Right atrium auricular region (tissue), 2 donors: ENCODE data around the gene UBE2D2. TPM values are rescaled to one million over a fixed set of nuclear protein-coding genes. Genes with fewer than 3 reads are reported as not detected.
A peak's percentile ranks its signal among the peaks of the same experiment; 100 is the strongest.
"Not testable (repeated sequence)": the region's sequence is repeated elsewhere in the genome, so short reads cannot be mapped to it uniquely, and the experiment has no call there.

Source experiments
- DNase-seq: peaks from one replicate; pipeline ENCODE4 v3.0.0-alpha.2; 2019; ENCODE audit warnings: low spot score
- H3K27ac ChIP-seq, 2 donors: fragments of 200-600 bp; sonication (generic); 1 replicate in 1 of 2; 2 replicates in 1 of 2; pipeline ENCODE4 v1.5.1; 2016 to 2019
- H3K27me3 ChIP-seq, 2 donors: fragments of 200-600 bp; sonication (generic); one replicate each; pipeline versions ENCODE4 v1.5.1 to v1.6.0; 2017 to 2019
- H3K36me3 ChIP-seq: fragments of 200-600 bp; sonication (generic); one replicate; pipeline ENCODE4 v1.5.1; 2016
- H3K4me1 ChIP-seq, 2 donors: fragments of 200-600 bp; sonication (generic); one replicate each; pipeline versions ENCODE4 v1.5.1 to v1.6.0; 2017 to 2019
- H3K4me3 ChIP-seq, 2 donors: fragments of 200-600 bp; sonication (generic); 1 replicate in 1 of 2; 2 replicates in 1 of 2; pipeline ENCODE4 v1.5.1; 2017 to 2019; ENCODE audit warnings: mild to moderate bottlenecking in 1 of 2, moderate library complexity in 1 of 2
- H3K9me3 ChIP-seq, 2 donors: fragments of 200-600 bp; sonication (generic); one replicate each; pipeline ENCODE4 v1.5.1; 2019
- CTCF ChIP-seq, 2 donors: fragments of 200-600 bp; sonication (generic); IDR thresholded peaks; one replicate each; pipeline ENCODE4 v1.5.1; 2019; ENCODE audit warnings: antibody characterized with exemption in 2 of 2
- total RNA-seq, 2 donors: library from RNA; depleted of rRNA; stranded (reverse); fragments of >200 nt; gene quantifications; one replicate each; pipeline ENCODE4 v1.1.0, GENCODE V29; 2016

The UBE2D2 gene
- total RNA-seq, 2 donors from 2014 or later, result 54.3 to 73.6 TPM

GRCh38 chr5:139517683-139518564 is 43.2 kb upstream of the UBE2D2 start:
- H3K4me1 ChIP-seq, result peaks cover 0 to 21% of the 10 kb centered on the region in 2 donors
- H3K4me3 ChIP-seq, result peak overlapping the region; percentile 41 to 55
- H3K9me3 ChIP-seq, result no peaks in the 10 kb centered on the region
- H3K27me3 ChIP-seq, result no peaks in the 10 kb centered on the region
- DNase-seq, result peak; percentile 92
- peak overlapping the region; percentile 86 to 89 for H3K27ac ChIP-seq
- peak; percentile 97 for TF ChIP-seq CTCF (IDR thresholded peaks at IDR 0.05)
- no peaks in the 10 kb centered on the region for H3K36me3 ChIP-seq

GRCh38 chr5:139523635-139524445 is 37.3 kb upstream of the UBE2D2 start:
- Histone ChIP-seq H3K4me1 (no peaks in the 10 kb centered on the region), H3K4me3 (no peak overlapping the region), H3K27ac (no peak overlapping the region), H3K27me3 (no peaks in the 10 kb centered on the region), H3K9me3 (no peaks in the 10 kb centered on the region), H3K36me3 (no peaks in the 10 kb centered on the region)
- no peak for DNase-seq
- TF ChIP-seq CTCF (IDR thresholded peaks at IDR 0.05), result no peak

- Histone ChIP-seq H3K27me3 (no peaks in the 10 kb centered on the region), H3K36me3 (no peaks in the 10 kb centered on the region), H3K4me1 (no peaks in the 10 kb centered on the region), H3K27ac (no peak overlapping the region), H3K4me3 (no peak overlapping the region), H3K9me3 (no peaks in the 10 kb centered on the region)
- TF ChIP-seq CTCF (IDR thresholded peaks at IDR 0.05), result no peak
- DNase-seq, result no peak
These were observed 36.7 kb upstream of the UBE2D2 start for GRCh38 chr5:139524446-139524845.

- no peaks in the 10 kb centered on the region for H3K9me3 ChIP-seq
- DNase-seq, result no peak
- no peaks in the 10 kb centered on the region for H3K27me3 ChIP-seq
- no peak overlapping the region for H3K27ac ChIP-seq
- H3K36me3 ChIP-seq, result no peaks in the 10 kb centered on the region
- H3K4me1 ChIP-seq, result no peaks in the 10 kb centered on the region
- no peak overlapping the region for H3K4me3 ChIP-seq
- no peak for TF ChIP-seq CTCF (IDR thresholded peaks at IDR 0.05)
These were observed 36.1 kb upstream of the UBE2D2 start for GRCh38 chr5:139524940-139525585.

GRCh38 chr5:139525586-139526308 is 35.4 kb upstream of the UBE2D2 start:
- H3K27ac ChIP-seq, H3K4me3 ChIP-seq, DNase-seq, H3K9me3 ChIP-seq, H3K4me1 ChIP-seq, H3K36me3 ChIP-seq, H3K27me3 ChIP-seq: not testable (repeated sequence)

- not testable (repeated sequence) for H3K4me3 ChIP-seq, H3K4me1 ChIP-seq, H3K27ac ChIP-seq, H3K36me3 ChIP-seq, H3K27me3 ChIP-seq, DNase-seq, H3K9me3 ChIP-seq
These were observed 34.6 kb upstream of the UBE2D2 start for GRCh38 chr5:139526309-139527089.

- not testable (repeated sequence) for H3K27ac ChIP-seq, H3K36me3 ChIP-seq, H3K27me3 ChIP-seq, H3K9me3 ChIP-seq, DNase-seq, H3K4me1 ChIP-seq, H3K4me3 ChIP-seq
These were observed 34.1 kb upstream of the UBE2D2 start for GRCh38 chr5:139527090-139527470.

- H3K4me3 ChIP-seq, H3K9me3 ChIP-seq, H3K27ac ChIP-seq, H3K27me3 ChIP-seq, DNase-seq, H3K4me1 ChIP-seq, H3K36me3 ChIP-seq: not testable (repeated sequence)
These were observed 33.2 kb upstream of the UBE2D2 start for GRCh38 chr5:139527896-139528467.
